GM19438 (cell line): ENCODE results near the gene LYPD3.
"Not testable (repeated sequence)": the region's sequence is repeated elsewhere in the genome, so short reads cannot be mapped to it uniquely, and the experiment has no call there.

Experiments used
- ATAC-seq: cut with Tn5 transposase; IDR thresholded peaks from one replicate; pipeline ENCODE4 v1.9.1; 2021; ENCODE audit warnings: low read depth; ENCODE audit not compliant: unreplicated experiment

LYPD3 gene

DNA sequence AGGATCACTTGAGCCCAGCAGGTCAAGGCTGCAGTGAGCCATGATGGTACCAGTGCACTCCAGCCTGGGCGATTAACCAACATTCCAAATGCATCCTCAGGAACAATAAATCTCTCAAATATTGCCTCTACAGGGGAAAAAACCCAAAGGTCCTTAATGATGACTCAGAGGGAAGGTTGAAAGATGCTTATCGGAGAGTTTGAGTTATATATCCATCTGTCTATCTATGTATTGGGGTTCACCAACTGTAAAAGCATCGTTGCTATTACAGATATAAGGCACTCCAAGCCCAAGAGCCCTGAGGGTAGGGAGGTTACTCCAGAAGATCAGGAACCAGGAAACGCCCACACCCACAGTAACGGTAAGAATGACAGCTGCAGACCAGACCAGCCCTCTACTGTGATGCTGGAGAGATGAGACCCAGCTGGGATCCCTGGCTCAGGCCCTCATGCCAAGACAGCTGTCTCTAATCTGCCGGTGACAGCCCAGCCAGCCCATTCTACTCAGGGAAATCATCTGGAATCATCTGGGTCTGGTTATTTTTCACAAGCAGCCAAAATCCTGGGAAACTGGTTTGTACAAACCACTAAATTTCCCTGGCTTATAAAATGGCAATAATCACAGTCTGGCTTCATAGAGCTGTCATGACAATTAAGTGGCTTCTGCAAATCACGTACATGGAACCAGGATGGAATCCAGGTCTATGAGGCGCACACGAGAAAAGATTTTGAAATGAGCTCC, 26.9 kb downstream of the LYPD3 start:
- no peak for ATAC-seq

DNA sequence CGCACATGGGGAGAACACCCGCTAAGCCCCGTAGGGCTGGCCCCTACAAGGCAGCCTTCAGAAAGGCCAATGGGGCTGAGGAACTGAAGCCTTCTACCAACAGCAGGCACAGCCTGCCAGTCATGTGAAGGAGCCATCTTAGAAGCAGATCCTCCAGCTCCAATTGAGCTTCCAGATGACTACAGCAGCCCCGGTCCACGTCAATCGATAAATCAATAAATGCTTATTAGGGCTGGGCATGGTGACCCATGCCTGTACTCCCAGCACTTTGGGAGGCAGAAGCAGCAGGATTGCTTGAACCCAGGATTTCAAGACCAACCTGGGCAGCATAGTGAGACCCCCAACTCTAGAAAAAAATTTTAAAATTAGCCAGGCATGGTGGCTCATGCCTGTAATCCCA, 27.7 kb downstream of the LYPD3 start:
- ATAC-seq, result no peak

GRCh38 chr19:43437284-43437683, 28.1 kb downstream of the LYPD3 start:
- ATAC-seq, result not testable (repeated sequence)

- no peak for ATAC-seq
Observed at GRCh38 chr19:43435775-43436174, 29.6 kb downstream of the LYPD3 start.

DNA sequence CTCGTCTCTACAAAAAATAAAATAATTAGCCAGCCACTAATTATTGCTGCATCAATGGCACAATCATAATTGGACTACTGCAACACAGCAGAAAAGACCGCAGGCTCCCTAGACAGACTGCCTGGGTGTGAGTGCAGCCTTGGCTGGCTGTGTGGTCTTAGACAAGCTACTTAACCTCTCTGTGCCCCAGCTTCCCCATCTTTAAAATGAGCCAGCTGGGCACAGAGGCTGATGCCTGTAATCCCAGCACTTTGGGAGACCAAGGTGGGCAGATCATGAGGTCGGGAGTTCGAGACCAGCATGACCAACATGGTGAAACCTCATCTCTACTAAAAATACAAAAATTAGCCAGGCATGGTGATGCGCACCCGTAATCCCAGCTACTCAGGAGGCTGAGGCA, 31.7 kb downstream of the LYPD3 start:
- ATAC-seq, result no peak

- ATAC-seq, result no peak
Observed at GRCh38 chr19:43433358-43433673, 32.1 kb downstream of the LYPD3 start.

DNA sequence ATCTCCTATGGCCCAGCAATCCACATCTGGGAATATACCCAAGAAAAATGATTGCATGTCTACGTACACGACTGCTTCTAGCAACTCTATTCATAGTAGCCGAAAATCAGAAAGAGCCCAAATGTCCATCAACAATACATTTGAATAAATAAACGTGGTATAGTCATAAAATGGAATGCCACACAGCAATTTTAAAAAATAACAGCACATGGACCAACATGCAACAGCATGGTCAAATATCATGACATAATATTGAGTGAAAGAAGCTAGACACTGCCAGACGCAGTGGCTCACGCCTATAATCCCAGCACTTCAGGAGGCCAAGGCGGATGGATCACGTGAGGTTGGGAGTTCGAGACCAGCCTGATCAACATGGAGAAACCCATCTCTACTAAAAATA, 34.4 kb downstream of the LYPD3 start:
- ATAC-seq, result no peak

DNA sequence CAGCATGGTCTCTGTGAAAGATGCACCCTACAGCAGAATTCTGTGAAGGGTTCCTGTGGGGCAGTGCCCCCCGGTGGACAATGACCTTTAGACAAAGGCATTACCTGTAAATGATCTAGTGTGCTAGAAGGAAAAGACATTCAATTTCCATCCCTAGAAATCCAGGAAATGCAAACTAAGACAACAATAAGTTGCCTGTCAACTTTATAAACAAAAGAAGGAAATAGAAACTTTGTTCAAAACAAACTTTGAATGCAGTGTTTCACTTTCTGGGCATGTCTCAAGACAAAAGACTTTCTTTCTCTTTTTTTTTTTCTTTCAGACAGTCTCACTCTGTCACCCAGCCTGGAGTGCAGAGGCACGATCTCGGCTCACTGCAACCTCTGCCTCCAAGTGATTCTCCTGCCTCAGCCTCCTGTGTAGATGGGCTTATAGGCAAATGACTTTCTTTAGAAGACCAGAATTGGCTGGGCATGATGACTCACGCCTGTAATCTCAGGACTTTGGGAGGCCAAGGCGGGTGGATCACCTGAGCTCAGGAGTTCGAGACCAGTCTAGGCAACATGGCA, 35.2 kb downstream of the LYPD3 start:
- ATAC-seq, result peak; percentile 74

DNA sequence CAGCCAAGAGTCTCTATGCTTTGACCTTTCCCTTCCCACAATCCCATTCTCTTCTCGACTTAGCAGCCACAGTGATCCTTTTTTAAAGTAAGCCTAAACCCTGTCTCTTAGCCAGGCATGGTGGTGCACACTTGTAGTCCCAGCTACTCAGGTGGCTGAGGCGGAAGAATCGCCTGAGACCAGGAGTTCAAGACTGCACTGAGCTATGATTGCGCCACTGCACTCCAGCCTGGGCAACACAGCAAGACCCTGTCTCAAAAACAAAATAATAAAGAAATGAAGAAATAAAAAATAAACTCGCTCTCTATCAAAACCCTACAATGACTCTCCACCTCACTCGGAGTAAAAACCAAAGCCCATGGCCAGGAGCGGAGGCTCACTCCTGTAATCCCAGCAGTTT, 36.0 kb downstream of the LYPD3 start:
- ATAC-seq, result no peak

- ATAC-seq, result no peak
Observed at GRCh38 chr19:43425567-43426392, 39.6 kb downstream of the LYPD3 start.

- no peak for ATAC-seq
Observed at GRCh38 chr19:43423779-43424178, 41.6 kb downstream of the LYPD3 start.

DNA sequence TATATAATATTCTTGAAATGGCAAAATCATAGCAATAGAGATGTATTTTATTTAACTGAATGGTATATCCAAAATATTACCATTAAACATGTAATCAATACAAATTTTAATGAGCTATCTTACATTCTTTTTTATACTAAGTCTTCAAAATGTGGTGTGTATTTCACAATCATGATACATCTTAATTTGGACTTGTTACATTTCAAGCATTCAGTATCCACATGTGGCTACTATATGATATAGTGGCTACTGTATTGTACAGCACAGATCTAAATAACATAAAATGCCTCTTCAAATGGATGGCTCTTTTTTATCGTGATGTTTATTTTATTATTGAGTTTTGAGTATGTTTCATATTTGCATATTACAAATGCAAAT, 42.7 kb downstream of the LYPD3 start:
- ATAC-seq, result no peak

GRCh38 chr19:43422000-43422688, 43.3 kb downstream of the LYPD3 start:
- no peak for ATAC-seq

- no peak for ATAC-seq
Observed at GRCh38 chr19:43420954-43421353, 44.5 kb downstream of the LYPD3 start.

DNA sequence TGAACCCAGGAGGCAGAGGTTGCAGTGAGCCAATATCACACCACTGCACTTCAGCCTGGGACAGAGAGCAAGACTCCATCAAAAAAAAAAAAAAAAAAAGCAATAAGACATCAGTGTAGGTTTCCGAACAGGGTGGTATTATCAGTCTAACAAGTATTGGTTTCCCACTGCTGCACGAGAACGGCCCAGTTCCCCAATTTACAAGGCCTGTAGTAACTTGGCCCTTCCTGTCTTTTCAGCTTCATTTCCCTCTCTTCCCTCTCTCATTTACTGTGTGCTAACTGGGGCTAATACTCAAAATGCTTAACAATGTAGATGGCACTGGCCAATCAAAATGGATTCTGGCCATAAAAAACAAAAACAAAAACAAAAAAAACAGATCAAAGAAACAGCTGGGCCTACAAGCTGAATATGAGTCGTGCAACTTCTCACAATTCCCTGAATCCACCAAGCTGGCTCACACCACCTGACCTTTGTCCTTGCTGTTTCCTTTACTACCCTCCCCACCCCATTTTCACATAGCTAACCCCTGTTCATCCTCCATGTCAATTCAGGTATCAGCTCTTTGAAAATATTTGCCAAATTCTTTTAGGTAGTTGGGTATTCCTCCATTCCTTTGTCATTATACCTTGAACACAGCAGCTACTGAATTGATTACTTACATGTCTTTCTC, 48.3 kb downstream of the LYPD3 start:
- no peak for ATAC-seq

- no peak for ATAC-seq
Observed at GRCh38 chr19:43414554-43414953, 50.9 kb downstream of the LYPD3 start, which contains the start of gene TEX101. TSS of gene TEX101 (plus strand) at chr19:43414890. CDS start at chr19:43415920, 1,030 bp downstream.

GRCh38 chr19:43412441-43412840, 53.0 kb downstream of the LYPD3 start:
- no peak for ATAC-seq
